ENCODE results near the gene AMPD2. TPM values are rescaled to one million over a fixed set of nuclear protein-coding genes. Genes with fewer than 3 reads are reported as not detected.
A peak's percentile ranks its signal among the peaks of the same experiment; 100 is the strongest.

Gene AMPD2
- total RNA-seq, 1 donor from 2014 or later = 110 TPM

GRCh38 chr1:109620841-109621286, 1.2 kb downstream of the AMPD2 start:
- H3K4me3 ChIP-seq (ENCODE audit: low read depth, low read length) = peak overlapping the region; percentile 91
- TF ChIP-seq, protein P1, sequence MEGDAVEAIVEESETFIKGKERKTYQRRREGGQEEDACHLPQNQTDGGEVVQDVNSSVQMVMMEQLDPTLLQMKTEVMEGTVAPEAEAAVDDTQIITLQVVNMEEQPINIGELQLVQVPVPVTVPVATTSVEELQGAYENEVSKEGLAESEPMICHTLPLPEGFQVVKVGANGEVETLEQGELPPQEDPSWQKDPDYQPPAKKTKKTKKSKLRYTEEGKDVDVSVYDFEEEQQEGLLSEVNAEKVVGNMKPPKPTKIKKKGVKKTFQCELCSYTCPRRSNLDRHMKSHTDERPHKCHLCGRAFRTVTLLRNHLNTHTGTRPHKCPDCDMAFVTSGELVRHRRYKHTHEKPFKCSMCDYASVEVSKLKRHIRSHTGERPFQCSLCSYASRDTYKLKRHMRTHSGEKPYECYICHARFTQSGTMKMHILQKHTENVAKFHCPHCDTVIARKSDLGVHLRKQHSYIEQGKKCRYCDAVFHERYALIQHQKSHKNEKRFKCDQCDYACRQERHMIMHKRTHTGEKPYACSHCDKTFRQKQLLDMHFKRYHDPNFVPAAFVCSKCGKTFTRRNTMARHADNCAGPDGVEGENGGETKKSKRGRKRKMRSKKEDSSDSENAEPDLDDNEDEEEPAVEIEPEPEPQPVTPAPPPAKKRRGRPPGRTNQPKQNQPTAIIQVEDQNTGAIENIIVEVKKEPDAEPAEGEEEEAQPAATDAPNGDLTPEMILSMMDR (conservative IDR thresholded peaks at IDR 0.05; ENCODE audit: low read depth, low read length) = no peak
- no peak for DNase-seq (ENCODE audit: low read depth)

GRCh38 chr1:109621379-109622136, 1.9 kb downstream of the AMPD2 start:
- TF ChIP-seq, protein P1 (conservative IDR thresholded peaks at IDR 0.05; ENCODE audit: low read depth, low read length) = no peak
- no peak for DNase-seq (ENCODE audit: low read depth)
- peak overlapping the region; percentile 91 for H3K4me3 ChIP-seq (ENCODE audit: low read depth, low read length)

- TF ChIP-seq, protein P1 (conservative IDR thresholded peaks at IDR 0.05; ENCODE audit: low read depth, low read length) = no peak
- H3K4me3 ChIP-seq (ENCODE audit: low read depth, low read length) = peak overlapping the region; percentile 91
- no peak for DNase-seq (ENCODE audit: low read depth)
Measured at GRCh38 chr1:109622137-109622892, 2.7 kb downstream of the AMPD2 start.

DNA sequence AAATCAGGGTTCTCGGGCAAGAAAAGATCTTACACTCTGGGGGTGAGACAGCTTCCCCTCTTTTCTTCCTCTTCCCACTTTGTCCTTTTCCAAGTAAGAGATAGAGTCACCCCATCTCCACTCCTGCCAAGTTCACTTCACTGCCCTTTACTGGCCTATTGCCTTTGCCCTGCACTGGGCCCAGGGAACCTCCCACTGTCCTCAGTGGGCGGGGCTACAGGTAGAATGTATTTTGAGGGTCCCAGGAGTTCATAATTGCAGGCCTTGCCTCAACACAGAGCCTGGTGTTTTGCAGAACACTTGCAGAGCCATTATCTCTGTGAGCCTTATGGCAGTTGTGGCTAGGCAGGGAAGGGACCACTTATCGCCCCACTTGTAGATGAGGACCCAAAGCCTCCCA, 3.3 kb downstream of the AMPD2 start:
- no peak overlapping the region for H3K4me3 ChIP-seq (ENCODE audit: low read depth, low read length)
- TF ChIP-seq, protein P1 (conservative IDR thresholded peaks at IDR 0.05; ENCODE audit: low read depth, low read length) = no peak
- no peak for DNase-seq (ENCODE audit: low read depth)

- TF ChIP-seq, protein P1 (conservative IDR thresholded peaks at IDR 0.05; ENCODE audit: low read depth, low read length) = no peak
- no peak for DNase-seq (ENCODE audit: low read depth)
- H3K4me3 ChIP-seq (ENCODE audit: low read depth, low read length) = no peak overlapping the region
Measured at GRCh38 chr1:109623601-109624161, 4.0 kb downstream of the AMPD2 start.

DNA sequence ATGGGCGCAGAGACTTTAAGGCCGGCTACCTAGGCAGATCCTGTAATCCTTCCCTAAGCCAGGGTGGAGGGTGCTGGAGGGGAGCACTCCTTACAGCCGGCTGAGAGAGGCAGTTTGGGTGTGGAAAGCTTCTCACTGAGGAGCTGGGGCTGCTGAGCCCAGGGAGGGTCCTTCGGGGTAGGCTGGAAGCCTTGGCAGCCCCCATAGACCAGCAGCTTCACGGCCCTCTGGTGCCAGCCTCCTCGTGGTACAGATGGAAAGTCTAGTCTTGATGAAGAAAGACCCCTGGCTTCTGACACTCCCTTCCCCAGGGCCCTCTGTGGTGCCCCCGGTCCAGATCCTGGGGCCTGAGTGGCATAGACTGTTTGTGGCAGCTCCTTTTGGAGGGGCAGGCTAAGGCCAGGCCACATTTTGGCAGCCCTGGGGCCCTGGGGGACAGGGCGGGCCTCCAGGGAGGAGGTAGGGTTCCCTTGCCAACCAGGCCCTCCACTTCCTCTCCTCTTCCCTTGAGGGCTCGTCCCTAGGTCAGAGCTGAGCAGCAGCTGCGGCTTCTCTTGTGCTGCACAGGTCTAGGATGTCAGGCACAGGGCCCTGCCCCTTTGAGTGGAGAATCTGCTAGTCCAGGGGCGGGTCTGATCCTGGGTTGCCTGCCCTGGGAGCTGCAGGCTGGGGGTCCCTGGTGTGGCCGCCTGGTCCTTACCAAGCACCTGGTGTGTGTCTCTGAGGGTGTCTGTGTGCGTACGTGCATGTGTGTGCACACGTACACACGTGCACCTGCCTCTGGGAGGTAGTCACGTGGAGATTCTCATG, 4.8 kb downstream of the AMPD2 start:
- no peak overlapping the region for H3K4me3 ChIP-seq (ENCODE audit: low read depth, low read length)

More for the DNA sequence above, 4.8 kb downstream of the AMPD2 start:
- TF ChIP-seq, protein P1 (conservative IDR thresholded peaks at IDR 0.05; ENCODE audit: low read depth, low read length) = no peak
- DNase-seq (ENCODE audit: low read depth) = no peak

All from epithelial cell of proximal tubule (primary cell).